OCI-LY3 (cell line): Measurements from ENCODE around the gene RSAD1.

Experiments
- EZH2phosphoT487 ChIP-seq: fragments of 200-600 bp; shearing (Covaris generic); IDR thresholded peaks from 2 replicates; pipeline ENCODE4 v1.6.1; 2018; ENCODE audit warnings: antibody characterized with exemption, mixed run types, low read depth
- TF ChIP-seq, protein P1 (sequence below): fragments of 200-600, 300-600 bp; sonication (generic); IDR thresholded peaks from 2 replicates; pipeline ENCODE4 v1.5.1; 2014; ENCODE audit warnings: antibody characterized with exemption, low read length, low read depth

DNA sequence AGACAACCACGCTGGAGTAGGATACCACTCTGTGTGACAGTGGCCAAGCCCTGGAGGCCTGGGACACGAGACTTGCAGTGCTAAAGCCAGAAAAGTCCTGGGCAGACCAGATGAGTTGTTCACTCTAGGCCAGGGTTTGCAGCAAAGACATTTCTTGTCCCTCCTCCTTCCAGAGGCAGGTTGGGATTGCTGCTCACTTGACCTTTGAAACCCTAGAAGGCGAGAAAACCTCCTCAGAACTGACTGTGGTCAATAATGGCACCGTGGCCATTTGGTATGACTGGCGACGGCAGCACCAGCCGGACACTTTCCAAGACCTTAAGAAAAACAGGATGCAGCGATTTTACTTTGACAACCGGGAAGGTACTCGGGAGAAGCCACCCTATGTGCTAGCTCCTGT lies 44.1 kb downstream of the RSAD1 start:
- TF ChIP-seq, protein P1, sequence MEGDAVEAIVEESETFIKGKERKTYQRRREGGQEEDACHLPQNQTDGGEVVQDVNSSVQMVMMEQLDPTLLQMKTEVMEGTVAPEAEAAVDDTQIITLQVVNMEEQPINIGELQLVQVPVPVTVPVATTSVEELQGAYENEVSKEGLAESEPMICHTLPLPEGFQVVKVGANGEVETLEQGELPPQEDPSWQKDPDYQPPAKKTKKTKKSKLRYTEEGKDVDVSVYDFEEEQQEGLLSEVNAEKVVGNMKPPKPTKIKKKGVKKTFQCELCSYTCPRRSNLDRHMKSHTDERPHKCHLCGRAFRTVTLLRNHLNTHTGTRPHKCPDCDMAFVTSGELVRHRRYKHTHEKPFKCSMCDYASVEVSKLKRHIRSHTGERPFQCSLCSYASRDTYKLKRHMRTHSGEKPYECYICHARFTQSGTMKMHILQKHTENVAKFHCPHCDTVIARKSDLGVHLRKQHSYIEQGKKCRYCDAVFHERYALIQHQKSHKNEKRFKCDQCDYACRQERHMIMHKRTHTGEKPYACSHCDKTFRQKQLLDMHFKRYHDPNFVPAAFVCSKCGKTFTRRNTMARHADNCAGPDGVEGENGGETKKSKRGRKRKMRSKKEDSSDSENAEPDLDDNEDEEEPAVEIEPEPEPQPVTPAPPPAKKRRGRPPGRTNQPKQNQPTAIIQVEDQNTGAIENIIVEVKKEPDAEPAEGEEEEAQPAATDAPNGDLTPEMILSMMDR: no peak
- no peak for TF ChIP-seq EZH2phosphoT487
